Calu3 (cell line): ENCODE results near the gene PRPS1. TPM values are rescaled to one million over a fixed set of nuclear protein-coding genes. Genes with fewer than 3 reads are reported as not detected.

Experiments
- BruUV-seq: library from RNA; stranded (reverse); fragments of 400-500 nt; replicated peaks from 2 replicates; lab custom pipeline; 2021; lab: Mats Ljungman, UMichigan
- CTCF ChIA-PET: fragments of 300-600 bp; sonication (Branson Sonifier 250); formaldehyde crosslinking; loops from one replicate; lab custom pipeline; 2022; ENCODE audit warnings: antibody characterized with exemption; lab: Charles Lee
- DNase-seq: peaks from one replicate; pipeline ENCODE4 v3.0.0; 2022
- H3K27ac Mint-ChIP-seq: one replicate; pipeline ENCODE4 v1.8.0; 2022; ENCODE audit warnings: mixed read lengths; ENCODE audit not compliant: unreplicated experiment
- H3K27me3 Mint-ChIP-seq: one replicate; pipeline ENCODE4 v1.8.0; 2022; ENCODE audit warnings: mixed read lengths; ENCODE audit not compliant: unreplicated experiment
- H3K36me3 Mint-ChIP-seq: one replicate; pipeline ENCODE4 v1.8.0; 2022; ENCODE audit warnings: mild to moderate bottlenecking, moderate library complexity, mixed read lengths; ENCODE audit not compliant: insufficient read depth, unreplicated experiment
- H3K4me1 Mint-ChIP-seq: one replicate; pipeline ENCODE4 v1.8.0; 2022; ENCODE audit warnings: mild to moderate bottlenecking, low read depth, mixed read lengths; ENCODE audit not compliant: unreplicated experiment
- H3K4me3 Mint-ChIP-seq: one replicate; pipeline ENCODE4 v1.8.0; 2022; ENCODE audit warnings: mild to moderate bottlenecking, low read depth, moderate library complexity, mixed read lengths; ENCODE audit not compliant: unreplicated experiment
- H3K9me3 Mint-ChIP-seq: one replicate; pipeline ENCODE4 v1.8.0; 2022; ENCODE audit warnings: low read depth, mixed read lengths; ENCODE audit not compliant: unreplicated experiment
- intact Hi-C: fragments of 100-400 bp; cut with micrococcal nuclease; formaldehyde crosslinking; loops from one replicate; pipeline ENCODE4 v1.10.0; 2022; ENCODE audit not compliant: unreplicated experiment
- total RNA-seq: library from RNA; stranded (reverse); gene quantifications from 2 replicates; pipeline ENCODE4 v1.2.3, GENCODE V29; 2022
- TF ChIP-seq, protein P1 (sequence below): fragments of 200-600 bp; IDR thresholded peaks from one replicate; pipeline ENCODE4 v1.8.0; 2022; ENCODE audit warnings: antibody characterized with exemption; ENCODE audit not compliant: unreplicated experiment

The PRPS1 gene
- total RNA-seq, 1 experiment from 2014 or later = 62.5 TPM

DNA sequence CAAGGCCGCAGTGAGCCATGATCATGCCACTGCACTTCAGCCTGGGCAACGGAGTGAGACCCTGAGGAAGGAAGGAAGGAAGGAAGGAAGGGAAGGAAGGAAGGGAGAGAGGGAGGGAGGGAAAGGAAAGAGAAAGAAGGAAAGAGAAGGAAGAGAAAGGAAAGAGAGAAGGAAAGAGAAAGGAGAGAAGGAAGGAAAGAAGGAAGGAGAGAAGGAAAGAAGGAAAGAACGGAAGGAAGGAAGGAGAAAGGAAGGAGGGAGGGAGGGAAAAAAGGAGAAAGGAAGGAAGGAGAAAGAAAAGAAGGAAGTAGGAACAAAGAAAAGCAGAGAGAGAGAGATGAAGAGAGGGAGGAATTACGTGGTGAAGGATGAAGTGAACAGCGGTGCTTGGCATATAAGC lies 30.4 kb downstream of the PRPS1 start:
- CTCF ChIA-PET = interaction anchor here (0.7 to 1.4 kb wide), 3 partner anchors 57 to 117 kb away, joined by 3 to 6 read pairs (median 6); partner anchors contain the start of gene TSC22D3
- Mint-ChIP-seq H3K4me1 (peaks cover 21% of the 10 kb centered on the region), H3K36me3 (peaks cover 16% of the 10 kb centered on the region), H3K9me3 (no peaks in the 10 kb centered on the region), H3K27ac (no peak overlapping the region), H3K4me3 (no peak overlapping the region), H3K27me3 (no peaks in the 10 kb centered on the region)
- TF ChIP-seq, protein P1, sequence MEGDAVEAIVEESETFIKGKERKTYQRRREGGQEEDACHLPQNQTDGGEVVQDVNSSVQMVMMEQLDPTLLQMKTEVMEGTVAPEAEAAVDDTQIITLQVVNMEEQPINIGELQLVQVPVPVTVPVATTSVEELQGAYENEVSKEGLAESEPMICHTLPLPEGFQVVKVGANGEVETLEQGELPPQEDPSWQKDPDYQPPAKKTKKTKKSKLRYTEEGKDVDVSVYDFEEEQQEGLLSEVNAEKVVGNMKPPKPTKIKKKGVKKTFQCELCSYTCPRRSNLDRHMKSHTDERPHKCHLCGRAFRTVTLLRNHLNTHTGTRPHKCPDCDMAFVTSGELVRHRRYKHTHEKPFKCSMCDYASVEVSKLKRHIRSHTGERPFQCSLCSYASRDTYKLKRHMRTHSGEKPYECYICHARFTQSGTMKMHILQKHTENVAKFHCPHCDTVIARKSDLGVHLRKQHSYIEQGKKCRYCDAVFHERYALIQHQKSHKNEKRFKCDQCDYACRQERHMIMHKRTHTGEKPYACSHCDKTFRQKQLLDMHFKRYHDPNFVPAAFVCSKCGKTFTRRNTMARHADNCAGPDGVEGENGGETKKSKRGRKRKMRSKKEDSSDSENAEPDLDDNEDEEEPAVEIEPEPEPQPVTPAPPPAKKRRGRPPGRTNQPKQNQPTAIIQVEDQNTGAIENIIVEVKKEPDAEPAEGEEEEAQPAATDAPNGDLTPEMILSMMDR = no peak
- intact Hi-C loops = loop anchor here (1.0 to 5.0 kb wide), 4 partner anchors 59 to 414 kb away; partner anchors contain the start of gene NCBP2L
- no TSS peak for BruUV-seq
- no peak for DNase-seq

DNA sequence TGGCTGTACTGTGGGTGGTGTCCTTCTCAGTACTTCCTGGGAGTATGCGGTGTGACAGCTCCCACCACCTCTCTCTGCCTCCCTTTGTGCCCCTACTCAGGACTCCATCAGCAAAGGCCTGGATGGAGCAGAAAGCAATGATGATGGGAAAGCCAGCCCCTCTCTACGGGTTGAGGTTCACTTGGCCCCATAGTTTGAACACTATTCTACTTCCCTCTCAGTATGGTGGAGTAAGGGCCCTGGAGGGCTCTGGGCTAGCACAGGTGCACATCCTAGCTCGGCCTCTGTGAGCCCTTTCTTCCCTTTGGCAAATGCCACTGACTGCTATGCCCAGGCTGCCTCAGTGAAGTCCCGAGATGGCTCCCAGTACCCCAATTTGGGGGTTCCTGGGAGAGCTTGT lies 31.0 kb downstream of the PRPS1 start:
- Mint-ChIP-seq H3K27ac (no peak overlapping the region), H3K36me3 (peaks cover 17% of the 10 kb centered on the region), H3K27me3 (no peaks in the 10 kb centered on the region), H3K4me1 (peaks cover 21% of the 10 kb centered on the region), H3K9me3 (no peaks in the 10 kb centered on the region), H3K4me3 (no peak overlapping the region)
- TF ChIP-seq, protein P1 = no peak
- BruUV-seq = no TSS peak
- no peak for DNase-seq
- intact Hi-C loops = loop anchor here (1.0 to 5.0 kb wide), 4 partner anchors 58 to 413 kb away; partner anchors contain the start of gene NCBP2L
- CTCF ChIA-PET = interaction anchor here (1.9 to 2.3 kb wide), 2 partner anchors 116 to 118 kb away, joined by 7 to 16 read pairs; partner anchors contain the start of genes NCBP2L and TSC22D3

DNA sequence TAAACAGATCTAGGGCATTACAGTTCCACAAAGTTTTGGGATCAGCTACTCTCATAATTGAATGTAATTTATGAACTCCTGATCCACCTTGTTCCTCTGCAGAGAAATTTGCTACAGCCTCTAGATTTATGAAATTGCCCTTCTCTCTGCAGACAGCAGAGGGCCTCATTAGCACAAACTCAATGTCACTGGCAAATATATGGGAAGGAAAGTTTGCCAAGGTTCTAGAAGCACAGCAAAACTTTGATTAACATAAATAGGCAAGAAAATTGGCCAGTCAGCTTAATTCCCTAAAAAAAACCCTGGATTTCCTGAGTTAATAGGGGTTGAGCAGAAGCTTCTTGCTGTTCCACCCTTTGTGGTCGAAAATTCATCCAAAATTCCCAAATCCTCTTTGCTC lies 31.5 kb downstream of the PRPS1 start:
- CTCF ChIA-PET = interaction anchor here (1.9 to 2.3 kb wide), 2 partner anchors 116 to 118 kb away, joined by 7 to 16 read pairs; partner anchors contain the start of genes NCBP2L and TSC22D3
- Mint-ChIP-seq H3K27ac (no peak overlapping the region), H3K27me3 (no peaks in the 10 kb centered on the region), H3K4me1 (peaks cover 17% of the 10 kb centered on the region), H3K4me3 (no peak overlapping the region), H3K9me3 (no peaks in the 10 kb centered on the region), H3K36me3 (peaks cover 22% of the 10 kb centered on the region)
- TF ChIP-seq, protein P1 = peak; percentile 42
- no peak for DNase-seq
- intact Hi-C loops = loop anchor here (1.0 to 5.0 kb wide), 4 partner anchors 58 to 413 kb away; partner anchors contain the start of gene NCBP2L
- no TSS peak for BruUV-seq

DNA sequence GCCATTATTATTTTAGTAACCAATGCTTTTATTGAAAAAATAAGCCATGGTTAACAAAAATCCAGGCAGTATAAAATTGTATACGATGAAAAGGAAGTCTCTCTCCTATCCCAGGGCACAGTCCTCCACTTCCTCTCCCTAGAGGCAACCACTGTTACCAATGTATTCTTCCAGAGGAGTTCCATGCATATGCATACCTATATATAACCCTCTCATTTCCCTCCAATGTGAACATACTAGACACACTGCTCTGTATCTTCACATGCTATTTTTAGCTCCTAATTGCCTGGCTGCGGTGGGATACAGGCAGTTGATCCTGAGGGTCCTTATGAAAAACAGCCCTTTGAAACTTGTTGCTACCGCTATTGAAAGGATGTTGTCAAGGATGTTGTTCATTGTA lies 33.8 kb downstream of the PRPS1 start:
- H3K4me1 Mint-ChIP-seq = no peaks in the 10 kb centered on the region
- peaks cover 13% of the 10 kb centered on the region for H3K36me3 Mint-ChIP-seq

More for the DNA sequence above, 33.8 kb downstream of the PRPS1 start:
- Mint-ChIP-seq H3K27me3 (no peaks in the 10 kb centered on the region), H3K9me3 (no peaks in the 10 kb centered on the region), H3K27ac (no peak overlapping the region), H3K4me3 (no peak overlapping the region)
- no peak for DNase-seq
- CTCF ChIA-PET = no interaction called here
- intact Hi-C loops = no loop called here
- TF ChIP-seq, protein P1 = no peak
- BruUV-seq = no TSS peak
